G401 (cell line): Measurements from ENCODE around the gene MUTYH. TPM values are rescaled to one million over a fixed set of nuclear protein-coding genes. Genes with fewer than 3 reads are reported as not detected.

Source experiments
- DNase-seq: peaks from one replicate; pipeline ENCODE4 v3.0.0-alpha.2; 2015; ENCODE audit warnings: low spot score
- in situ Hi-C: cut with HindIII; loops from 2 replicates; pipeline ENCODE4 v1.10.0; 2016; ENCODE audit warnings: low sequenced_read_pairs, mixed read lengths
- total RNA-seq: library from RNA; depleted of rRNA; stranded (reverse); fragments of >200 nt; shearing (Covaris generic); gene quantifications from 2 replicates; pipeline ENCODE4 v1.2.3, GENCODE V29; 2014

The MUTYH gene
- total RNA-seq, 1 experiment from 2014 or later = 29.5 TPM

DNA sequence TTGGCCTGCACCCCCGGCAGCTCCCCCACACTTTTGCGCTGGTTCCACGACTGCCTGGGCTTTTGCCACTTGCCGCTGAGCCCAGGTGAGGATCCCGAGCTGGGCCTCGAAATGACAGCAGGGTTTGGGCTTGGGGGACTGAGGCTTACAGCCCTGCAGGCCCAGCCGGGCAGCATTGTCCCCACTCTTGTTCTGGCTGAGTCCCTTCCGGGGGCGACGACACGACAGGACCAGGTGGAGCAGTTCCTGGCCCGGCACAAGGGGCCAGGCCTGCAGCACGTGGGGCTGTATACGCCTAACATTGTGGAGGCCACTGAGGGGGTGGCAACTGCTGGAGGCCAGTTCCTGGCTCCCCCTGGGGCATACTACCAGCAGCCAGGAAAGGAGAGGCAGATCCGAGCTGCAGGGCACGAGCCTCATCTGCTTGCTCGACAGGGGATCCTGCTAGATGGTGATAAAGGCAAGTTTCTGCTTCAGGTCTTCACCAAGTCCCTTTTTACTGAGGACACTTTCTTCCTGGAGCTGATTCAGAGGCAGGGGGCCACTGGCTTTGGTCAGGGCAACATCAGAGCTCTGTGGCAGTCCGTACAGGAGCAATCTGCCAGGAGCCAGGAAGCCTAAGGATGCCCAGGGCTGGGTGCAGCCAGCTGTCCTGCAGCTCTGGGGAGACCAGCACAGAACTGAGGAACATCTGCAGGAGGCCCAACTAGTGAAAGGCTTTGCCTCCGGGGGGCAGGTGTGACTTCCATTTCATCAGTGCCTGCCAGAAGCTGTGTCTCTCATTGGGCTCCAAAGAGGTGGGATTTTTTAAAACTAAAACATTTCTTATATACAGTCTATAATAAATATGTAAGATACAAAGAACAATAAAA is 12.4 kb downstream of the MUTYH start:
- peak; percentile 36 for DNase-seq
- in situ Hi-C loops = no loop called here

DNA sequence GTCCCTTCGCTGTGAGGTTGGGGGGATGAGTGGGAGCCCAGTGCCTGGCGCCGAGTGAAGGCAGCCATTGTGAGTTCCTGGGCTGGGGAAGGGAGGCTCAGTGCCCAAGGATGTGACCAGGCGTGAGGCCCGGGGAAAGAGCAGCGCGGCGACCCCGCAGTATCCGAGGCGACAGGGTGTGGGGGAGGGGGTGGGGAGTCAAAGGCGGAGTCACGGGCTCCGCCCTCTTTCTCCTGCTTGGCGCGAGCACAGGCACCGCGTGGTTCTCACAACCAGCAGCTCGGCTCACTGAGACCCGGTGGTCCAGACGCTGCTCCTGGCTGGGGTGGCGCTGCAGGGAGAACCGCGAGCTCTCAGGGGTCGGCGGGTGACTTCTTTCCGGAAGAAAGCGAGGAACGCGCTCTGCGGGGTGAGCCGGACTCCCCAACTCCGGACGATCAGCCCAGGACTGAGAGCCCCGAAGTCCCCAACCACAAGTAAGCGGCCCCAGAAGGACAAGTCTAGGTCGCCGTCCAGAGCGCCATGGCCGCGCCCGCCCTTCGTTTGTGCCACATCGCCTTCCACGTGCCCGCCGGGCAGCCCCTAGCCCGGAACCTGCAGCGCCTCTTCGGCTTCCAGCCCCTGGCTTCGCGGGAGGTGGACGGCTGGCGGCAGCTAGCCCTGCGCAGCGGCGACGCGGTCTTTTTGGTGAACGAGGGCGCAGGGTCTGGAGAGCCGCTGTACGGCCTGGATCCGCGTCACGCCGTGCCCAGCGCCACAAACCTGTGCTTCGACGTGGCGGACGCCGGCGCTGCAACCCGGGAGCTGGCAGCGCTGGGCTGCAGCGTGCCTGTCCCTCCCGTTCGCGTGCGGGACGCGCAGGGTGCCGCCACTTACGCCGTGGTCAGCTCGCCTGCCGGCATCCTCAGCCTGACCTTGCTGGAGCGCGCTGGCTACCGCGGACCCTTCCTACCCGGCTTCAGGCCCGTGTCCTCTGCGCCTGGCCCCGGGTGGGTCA is 13.3 kb downstream of the MUTYH start, which contains the start of gene HPDL:
HPDL (plus strand) TSS at position 269 of the 997 bp plus-strand sequence; CDS start at position 523, 254 bp downstream.
- DNase-seq = peak; percentile 69
- in situ Hi-C loops = no loop called here

DNA sequence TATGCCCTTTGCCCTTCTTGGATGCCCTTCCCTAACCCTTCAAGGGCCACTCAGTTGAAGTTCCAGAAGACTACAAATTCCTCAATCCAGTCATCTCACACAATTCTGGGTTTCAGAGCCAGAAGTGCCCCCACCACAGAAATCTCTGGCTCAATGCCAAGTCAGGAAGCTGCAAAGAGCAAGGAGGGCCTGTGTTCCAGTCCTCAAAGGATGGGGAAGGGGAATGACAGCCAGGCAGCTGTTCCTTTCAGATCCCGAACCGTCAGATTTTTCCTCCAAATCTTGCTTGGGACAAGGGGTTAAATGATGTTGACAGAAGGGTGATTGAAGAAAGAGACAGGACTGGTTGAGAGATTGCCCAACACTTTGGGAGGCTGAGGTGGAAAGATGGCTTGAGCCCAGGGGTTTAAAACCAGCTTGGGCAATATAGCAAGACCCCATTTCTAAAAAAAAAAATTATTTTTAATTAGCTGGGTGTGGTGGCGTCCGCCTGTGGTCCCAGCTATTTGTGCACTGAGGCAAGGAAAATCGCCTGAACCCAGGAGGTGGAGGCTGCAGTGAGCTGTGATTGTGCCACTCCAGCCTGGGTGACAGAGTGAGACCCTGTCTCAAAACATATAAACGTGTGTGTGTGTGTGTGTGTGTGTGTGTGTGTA is 14.3 kb downstream of the MUTYH start:
- in situ Hi-C loops = no loop called here
- peak; percentile 25 for DNase-seq

DNA sequence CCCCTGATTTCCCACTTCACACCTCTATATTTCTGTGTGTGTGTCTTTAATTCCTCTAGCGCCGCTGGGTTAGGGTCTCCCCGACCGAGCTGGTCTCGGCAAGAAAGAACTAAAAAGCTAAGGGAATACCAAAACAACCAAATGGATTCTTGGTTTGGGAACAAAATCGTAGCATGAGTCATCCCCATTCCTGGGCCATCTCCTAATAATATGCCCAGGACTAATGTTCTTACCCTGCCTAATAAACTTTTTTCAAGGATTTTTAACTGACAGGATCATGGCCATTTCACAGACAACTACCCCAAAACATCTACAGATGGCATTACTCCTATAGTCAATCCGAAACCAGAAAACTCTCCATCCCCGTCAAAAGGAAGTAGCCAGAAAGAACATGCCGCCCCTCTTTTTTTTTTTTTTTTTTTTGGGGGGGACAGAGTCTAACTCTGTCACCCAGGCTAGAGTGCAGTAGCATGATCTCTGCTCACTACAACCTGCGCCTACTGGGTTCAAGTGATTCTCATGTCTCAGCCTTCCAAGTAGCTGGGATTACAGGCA is 17.7 kb downstream of the MUTYH start:
- no peak for DNase-seq
- in situ Hi-C loops = no loop called here

DNA sequence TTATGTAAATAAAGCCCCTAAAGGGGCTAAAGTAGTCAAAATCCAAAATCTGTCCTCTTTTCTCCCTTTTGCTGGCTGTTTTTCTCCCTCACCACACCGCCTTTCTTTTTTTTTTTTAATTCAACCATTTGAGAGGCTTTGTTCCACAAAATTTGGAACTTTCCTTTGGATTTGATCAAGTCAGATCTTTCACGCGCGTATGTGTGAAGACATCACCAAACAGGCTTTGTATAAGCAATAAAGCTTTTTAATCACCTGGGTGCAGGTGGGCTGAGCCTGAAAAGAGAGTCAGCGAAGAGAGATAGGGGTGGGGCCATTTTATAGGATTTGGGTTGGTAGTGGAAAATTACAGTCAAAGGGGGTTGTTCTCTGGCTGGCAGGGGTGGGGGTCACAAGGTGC is 18.8 kb downstream of the MUTYH start:
- DNase-seq = no peak
- in situ Hi-C loops = no loop called here

DNA sequence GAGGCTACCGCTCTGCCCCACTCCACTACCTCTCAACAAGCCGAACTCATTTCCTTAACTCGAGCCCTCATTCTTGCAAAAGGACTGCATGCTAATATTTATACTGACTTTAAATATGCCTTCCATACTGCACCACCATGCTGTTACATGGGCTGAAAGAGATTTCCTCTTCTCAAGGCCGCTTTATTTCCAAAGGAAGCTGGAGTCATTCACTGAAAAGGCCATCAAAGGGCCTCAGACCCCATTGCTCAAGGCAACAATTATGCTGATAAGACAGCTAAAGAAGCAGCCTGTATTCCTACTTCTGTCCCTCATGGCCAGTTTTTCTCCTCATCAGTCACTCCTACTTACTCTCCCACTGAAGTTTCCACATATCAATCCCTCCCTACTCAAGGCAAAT is 20.5 kb downstream of the MUTYH start:
- no peak for DNase-seq
- in situ Hi-C loops = no loop called here

DNA sequence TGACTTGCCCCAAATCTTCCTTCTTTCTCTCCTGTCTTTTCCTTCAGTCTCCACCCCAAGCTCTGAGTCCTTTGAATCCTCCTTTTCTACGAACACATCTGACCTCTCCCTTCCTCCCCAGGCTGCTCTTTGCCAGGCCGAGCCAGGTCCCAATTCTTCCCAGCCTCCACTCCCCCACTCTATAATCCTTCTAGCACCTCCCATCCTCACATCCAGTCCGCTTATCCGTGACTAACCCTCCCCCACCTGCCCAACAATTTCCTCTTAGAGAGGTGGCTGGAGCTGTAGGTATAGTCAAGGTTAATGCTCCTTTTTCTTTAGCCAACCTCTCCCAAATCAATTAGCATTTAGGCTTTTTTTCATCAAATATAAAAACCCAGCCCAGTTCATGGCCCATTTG is 23.1 kb downstream of the MUTYH start:
- in situ Hi-C loops = no loop called here
- no peak for DNase-seq

DNA sequence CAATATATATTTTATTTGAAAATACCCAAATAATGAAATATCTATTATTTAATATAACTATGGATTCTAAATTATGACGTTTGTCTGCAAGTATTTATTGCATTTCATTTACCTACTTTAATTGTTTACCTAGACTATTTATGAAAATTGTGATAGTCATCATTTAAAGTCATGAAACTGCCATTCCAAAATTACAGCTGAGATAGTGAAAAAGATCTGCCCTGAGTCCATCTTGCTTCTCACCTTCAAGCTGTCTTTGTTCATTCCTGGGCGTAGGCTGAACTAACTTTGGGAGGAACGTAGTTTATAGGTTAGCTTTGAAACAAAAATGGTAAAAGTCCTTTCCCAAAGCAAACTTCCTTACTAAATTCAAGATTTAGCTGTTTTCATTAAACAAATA is 26.0 kb downstream of the MUTYH start:
- in situ Hi-C loops = no loop called here
- no peak for DNase-seq

DNA sequence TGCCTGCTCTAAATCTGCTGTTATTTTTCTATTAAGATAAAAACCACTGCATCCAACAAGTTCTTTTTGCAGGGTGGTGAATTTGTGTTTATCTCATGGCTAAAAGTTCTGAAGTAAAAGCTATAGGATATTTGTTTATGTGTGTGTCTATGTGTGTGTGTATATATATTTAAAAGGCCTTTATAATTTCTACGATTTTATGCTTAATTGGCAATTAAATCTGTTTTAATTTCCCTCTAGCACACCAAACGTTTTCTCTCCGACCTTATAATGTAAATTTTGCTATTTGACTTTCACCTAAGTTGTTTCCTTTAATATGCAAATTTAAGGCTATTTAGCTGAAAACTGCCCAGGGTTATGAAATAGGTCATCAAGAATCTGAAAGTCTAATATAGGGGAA is 33.3 kb downstream of the MUTYH start:
- no peak for DNase-seq
- in situ Hi-C loops = no loop called here

DNA sequence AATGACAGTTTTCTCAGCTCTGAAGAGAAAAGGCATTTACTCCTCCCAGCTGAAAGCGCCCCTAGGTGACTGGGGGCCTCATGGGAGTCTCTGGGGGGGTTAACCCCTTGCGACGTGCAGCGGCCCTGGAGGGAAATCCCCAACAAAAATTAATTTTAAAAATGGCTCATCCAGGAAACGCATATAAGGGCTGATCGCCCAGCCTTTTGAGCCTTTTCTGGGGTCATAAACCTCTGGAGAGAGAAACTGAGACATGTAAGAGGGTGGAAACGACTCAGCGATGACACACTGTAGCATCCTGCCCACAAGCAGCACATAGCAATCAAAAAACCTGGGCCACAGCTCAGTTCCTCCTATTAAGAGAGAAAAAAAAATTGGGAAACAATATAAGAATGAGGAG is 33.9 kb downstream of the MUTYH start:
- in situ Hi-C loops = no loop called here
- DNase-seq = no peak

DNA sequence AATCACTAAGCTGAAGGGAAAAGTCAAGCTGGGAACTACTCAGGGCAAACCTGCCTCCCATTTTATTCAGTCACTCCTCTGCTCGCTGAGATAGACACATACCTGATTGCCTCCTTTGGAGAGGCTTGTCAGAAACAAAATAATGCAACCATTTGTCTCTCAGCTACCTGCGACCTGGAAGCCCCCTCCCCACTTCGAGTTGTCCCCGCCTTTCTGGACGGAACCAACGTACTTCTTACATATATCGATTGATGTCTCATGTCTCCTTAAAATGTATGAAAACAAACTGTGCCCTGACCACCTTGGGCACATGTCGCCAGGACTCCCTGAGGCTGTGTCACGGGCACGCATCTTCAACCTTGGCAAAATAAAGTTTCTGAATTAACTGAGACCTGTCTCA is 35.0 kb downstream of the MUTYH start:
- in situ Hi-C loops = no loop called here
- DNase-seq = no peak

DNA sequence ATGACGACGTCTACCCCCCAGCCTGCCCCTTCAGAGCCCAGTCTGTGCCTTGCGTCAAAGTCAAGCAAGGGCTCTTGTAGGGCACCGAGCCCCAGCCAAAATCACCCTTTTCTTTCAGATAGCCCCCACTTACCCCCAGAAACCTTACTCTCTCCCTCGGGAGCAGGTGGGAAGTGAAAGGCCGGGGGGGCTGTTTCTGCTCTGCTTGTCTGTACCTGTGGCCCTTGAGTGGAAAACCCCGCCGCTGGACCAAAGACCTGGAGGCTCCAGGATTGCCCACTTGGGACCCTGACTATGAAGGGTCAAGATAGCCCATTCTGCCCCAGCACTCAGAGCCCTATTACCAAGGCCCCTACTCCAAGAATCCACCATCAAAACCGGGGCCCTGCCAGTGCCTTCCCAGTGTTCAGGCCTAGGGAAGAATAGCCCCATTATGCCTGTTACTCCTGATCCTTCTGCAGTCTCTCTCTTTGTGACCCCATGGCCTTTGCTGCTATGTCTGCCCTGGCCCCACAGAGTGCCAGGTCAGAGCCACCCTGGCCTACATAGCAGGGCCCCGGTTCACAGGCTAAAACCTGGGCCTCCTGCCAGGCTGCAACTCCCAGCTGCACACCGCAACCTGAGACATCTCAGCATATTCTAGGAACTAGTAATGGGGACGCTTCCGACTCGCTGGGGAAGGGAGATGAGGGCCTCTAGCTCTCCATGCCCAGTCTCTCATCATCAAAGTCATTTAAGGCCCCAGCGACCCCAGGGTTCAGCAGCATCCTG is 35.7 kb downstream of the MUTYH start:
- peak; percentile 4 for DNase-seq

DNA sequence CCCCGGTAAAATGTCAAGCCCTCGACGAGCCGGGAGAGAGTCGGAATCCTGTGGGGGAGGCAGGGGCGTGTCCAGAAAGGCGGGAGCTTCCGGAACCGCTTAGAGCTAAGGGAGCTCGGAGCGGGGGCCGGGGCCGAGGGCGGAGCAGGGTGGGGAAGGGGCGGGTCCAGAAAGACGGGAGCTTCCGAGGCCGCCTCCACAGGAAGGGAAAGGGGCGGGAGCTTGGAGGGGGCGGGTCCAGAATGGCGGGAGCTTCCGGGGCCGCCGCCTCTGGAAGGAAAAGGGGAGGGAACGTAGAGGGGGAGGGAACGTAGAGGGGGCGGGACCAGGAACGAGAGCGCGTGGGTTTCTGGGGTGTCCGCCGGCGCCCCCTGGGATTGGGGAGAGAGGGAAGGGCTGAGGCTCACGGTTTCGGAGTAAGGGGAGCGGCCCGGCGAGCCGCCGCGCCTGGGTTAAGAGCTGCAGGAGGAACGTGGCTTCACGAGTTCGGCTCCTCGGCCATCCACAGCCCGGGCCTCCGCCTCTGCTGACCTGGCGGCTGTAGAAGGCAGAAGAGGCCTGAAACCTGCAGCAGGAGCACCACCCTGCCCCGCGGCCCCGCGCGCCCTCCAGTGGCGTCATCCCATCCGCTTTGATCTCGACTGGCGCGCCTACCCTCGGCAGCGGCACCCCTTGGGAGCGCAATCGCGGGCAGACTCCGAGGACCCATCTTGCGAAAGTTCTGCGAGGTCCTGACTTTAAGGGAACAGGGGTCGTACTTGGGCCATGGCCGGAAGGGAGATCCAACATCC is 36.5 kb downstream of the MUTYH start:
- in situ Hi-C loops = no loop called here
- DNase-seq = peak; percentile 98

More for the DNA sequence above, 35.7 kb downstream of the MUTYH start:
- in situ Hi-C loops = no loop called here

DNA sequence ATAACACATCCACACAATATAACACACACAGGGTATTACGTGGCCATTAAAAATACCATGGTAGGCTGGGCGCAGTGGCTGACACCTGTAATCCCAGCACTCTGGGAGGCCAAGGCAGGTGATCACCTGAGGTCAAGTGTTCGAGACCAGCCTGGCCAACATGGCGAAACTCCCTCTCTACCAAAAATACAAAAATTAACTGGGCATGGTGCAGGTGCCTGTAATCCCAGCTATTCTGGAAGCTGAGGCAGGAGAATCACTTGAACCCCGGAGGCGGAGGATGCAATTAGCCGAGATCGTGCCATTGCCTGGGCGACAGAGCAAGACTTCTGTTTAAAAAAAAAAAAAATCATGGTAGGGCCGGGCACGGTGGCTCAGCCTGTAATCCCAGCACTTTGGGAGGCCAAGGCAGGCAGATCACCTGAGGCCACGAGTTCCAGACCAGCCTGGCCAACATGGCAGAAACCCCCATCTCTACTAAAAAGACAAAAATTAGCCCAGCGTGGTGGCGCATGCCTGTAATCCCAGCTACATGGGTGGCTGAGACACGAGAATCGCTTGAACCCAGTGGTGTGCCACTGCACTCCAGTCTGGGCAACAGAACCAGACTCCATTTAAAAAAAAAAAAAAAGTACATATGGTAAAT is 37.6 kb downstream of the MUTYH start:
- in situ Hi-C loops = no loop called here

DNA sequence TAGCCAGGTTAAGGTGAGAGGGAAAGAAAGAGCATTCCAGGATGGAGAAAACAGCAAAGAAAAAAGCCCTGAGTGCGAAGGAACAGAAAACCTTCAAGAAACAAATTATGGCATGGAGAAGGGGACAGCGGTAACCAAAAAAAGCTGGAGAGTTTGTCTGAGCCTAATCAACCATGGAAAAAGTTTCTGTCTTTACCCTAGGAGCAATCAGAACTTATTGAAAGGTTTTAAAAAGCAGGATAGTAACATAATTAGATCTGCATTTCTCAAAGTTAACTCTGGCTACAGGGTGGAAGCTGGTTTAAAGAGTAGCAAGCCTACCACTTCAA is 39.6 kb downstream of the MUTYH start:
- DNase-seq = no peak
- in situ Hi-C loops = no loop called here

More for the DNA sequence above, 37.6 kb downstream of the MUTYH start:
- DNase-seq = no peak

DNA sequence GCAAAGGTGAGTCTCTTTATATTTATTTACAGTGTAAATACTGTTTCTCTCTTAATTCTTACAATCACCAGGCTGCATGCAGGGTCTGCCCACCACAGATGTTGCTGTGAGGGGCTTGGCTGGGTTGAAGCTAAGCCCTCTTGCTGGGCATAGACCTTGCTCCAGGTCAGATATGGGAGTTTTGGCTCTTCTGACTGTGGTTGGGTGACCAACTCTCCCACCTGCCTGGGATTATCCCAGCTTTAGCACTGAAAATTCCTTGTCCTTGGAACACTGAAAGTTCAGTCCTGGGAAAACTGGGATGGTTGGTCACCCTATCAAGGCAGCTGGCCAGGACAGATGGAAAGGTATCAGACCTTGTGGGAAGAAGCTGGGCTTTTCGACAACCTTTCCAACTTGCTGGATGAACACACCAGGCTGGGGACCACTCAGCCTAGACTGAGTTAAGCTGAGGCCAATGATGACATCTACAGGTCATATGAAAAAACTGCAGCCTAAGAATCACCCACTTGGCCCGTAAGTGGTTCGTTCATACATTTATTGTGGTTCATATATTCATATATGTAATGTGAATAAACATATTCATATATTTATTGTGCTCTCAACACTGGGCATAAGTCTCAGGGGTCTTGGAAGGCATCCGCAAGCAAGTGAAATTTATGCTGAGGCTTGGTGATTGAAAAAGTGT is 40.1 kb downstream of the MUTYH start:
- DNase-seq = peak; percentile 88
- in situ Hi-C loops = no loop called here

DNA sequence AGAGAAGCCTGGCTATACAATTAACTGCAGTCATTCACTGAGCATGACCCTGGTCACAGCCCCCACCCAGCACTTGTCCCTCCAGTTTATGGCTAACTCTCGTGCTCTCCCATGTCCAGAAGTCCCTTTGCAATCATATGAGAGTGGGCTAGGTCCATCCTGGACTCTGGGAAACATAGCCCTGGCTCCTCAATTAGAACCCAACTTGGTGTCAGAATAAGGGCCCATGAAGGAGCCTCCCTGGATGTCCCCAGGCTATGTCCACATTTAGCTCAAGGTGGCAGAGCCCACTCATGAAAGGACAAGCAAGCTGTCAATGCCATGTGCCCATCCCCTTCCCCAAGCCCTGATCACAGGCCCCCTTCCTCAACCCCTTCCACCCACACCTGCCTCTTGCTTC is 40.9 kb downstream of the MUTYH start:
- DNase-seq = no peak
- in situ Hi-C loops = no loop called here
